HCT116 (cell line): ENCODE results near the gene SAC3D1. TPM values are rescaled to one million over a fixed set of nuclear protein-coding genes. Genes with fewer than 3 reads are reported as not detected.

Source experiments
- ATAC-seq: fragments of 200-7000 bp; cut with Tn5 transposase; 2 replicates; pipeline ENCODE4 v1.9.1; 2020; ENCODE audit warnings: mild to moderate bottlenecking, moderate library complexity
- BruUV-seq: library from RNA; stranded (reverse); fragments of 400-500 nt; replicated peaks from 2 replicates; lab custom pipeline; 2021; lab: Mats Ljungman, UMichigan
- CTCF ChIA-PET: fragments of 300-600 bp; sonication (Branson Sonifier 250); formaldehyde crosslinking; loops from one replicate; lab custom pipeline; 2021; ENCODE audit warnings: antibody characterized with exemption; lab: Charles Lee
- POLR2A ChIA-PET: fragments of 300-600, 350-600 bp; sonication (Branson Sonifier 250); formaldehyde crosslinking; loops from one replicate; lab custom pipeline; 2021; ENCODE audit warnings: antibody characterized with exemption; lab: Charles Lee
- RAD21 ChIA-PET, 2 experiments: fragments of 300-600 bp; sonication (Branson Sonifier 250); formaldehyde crosslinking; loops; one replicate each; lab custom pipeline; 2023; ENCODE audit warnings: low total read pairs in 2 of 2; ENCODE audit not compliant: uncharacterized antibody in 2 of 2, unreplicated experiment in 2 of 2, low non-redundant PET in 1 of 2; lab: Charles Lee
- DNase-seq: peaks from one replicate; pipeline ENCODE4 v3.0.0-alpha.2; 2010; ENCODE audit warnings: low read depth, low spot score
- H2AFZ ChIP-seq: fragments of 200-600 bp; shearing (Covaris generic), sonication (generic); 2 replicates; pipeline ENCODE4 v1.6.1; 2017; ENCODE audit warnings: low read depth, mixed run types, mixed read lengths, antibody characterized with exemption, low read length; ENCODE audit not compliant: poor library complexity, severe bottlenecking
- H3K27ac ChIP-seq: 2 replicates; pipeline ENCODE4 v1.5.1; 2012; ENCODE audit warnings: low read depth, low read length
- H3K27me3 ChIP-seq: fragments of 200-600 bp; sonication (generic); 2 replicates; pipeline ENCODE4 v1.6.1; 2016; ENCODE audit warnings: mixed run types, low read length, mixed read lengths; ENCODE audit not compliant: insufficient read depth
- H3K36me3 ChIP-seq, 2 experiments: fragments of 200-500 bp in 1 of 2; fragments of 200-600 bp in 1 of 2; sonication (Bioruptor generic) in 1 of 2; sonication (generic) in 1 of 2; 2 replicates each; pipeline versions ENCODE4 v1.5.1 to v1.6.1; 2014 to 2016; ENCODE audit warnings: low read length in 2 of 2, inconsistent platforms in 1 of 2, mixed read lengths in 1 of 2, mixed run types in 1 of 2; ENCODE audit not compliant: insufficient read depth in 2 of 2, control insufficient read depth in 1 of 2
- H3K4me1 ChIP-seq, 2 experiments: fragments of 200-600 bp in 1 of 2; sonication (generic) in 1 of 2; 2 replicates each; pipeline versions ENCODE4 v1.5.1 to v1.6.1; 2012 to 2017; ENCODE audit warnings: low read length in 2 of 2, inconsistent platforms in 1 of 2, mild to moderate bottlenecking in 1 of 2, mixed read lengths in 1 of 2, mixed run types in 1 of 2, moderate library complexity in 1 of 2; ENCODE audit not compliant: insufficient read depth in 2 of 2, control insufficient read depth in 1 of 2
- H3K4me2 ChIP-seq: fragments of 200-600 bp; sonication (generic); 2 replicates; pipeline ENCODE4 v1.6.1; 2017; ENCODE audit warnings: mixed run types, low read length, mixed read lengths
- H3K4me3 ChIP-seq, 2 experiments: fragments of 200-600 bp in 1 of 2; sonication (generic) in 1 of 2; replicated peaks in 1 of 2; 2 replicates each; pipeline ENCODE4 v1.5.1; 2011 to 2016; ENCODE audit warnings: low read length in 2 of 2, control low read depth in 1 of 2, low read depth in 1 of 2, mild to moderate bottlenecking in 1 of 2, mixed read lengths in 1 of 2, mixed run types in 1 of 2
- H3K79me2 ChIP-seq: fragments of 200-600 bp; sonication (generic); 2 replicates; pipeline ENCODE4 v1.6.1; 2017; ENCODE audit warnings: mild to moderate bottlenecking, mixed run types, low read length, moderate library complexity, mixed read lengths; ENCODE audit not compliant: insufficient read depth
- H3K9ac ChIP-seq: fragments of 200-600 bp; sonication (generic); 2 replicates; pipeline ENCODE4 v1.6.1; 2016; ENCODE audit warnings: low read length, mixed read lengths
- H3K9me2 ChIP-seq: fragments of 200-600 bp; sonication (generic), shearing (Covaris generic); 2 replicates; pipeline ENCODE4 v1.6.1; 2017; ENCODE audit warnings: mixed run types, mild to moderate bottlenecking, moderate library complexity; ENCODE audit not compliant: insufficient read depth
- H3K9me3 ChIP-seq, 2 experiments: fragments of 200-500 bp in 1 of 2; fragments of 200-600 bp in 1 of 2; sonication (Bioruptor generic) in 1 of 2; sonication (generic) in 1 of 2; 2 replicates each; pipeline ENCODE4 v1.6.1; 2014 to 2017; ENCODE audit warnings: low read length in 2 of 2, mixed read lengths in 2 of 2, inconsistent platforms in 1 of 2, low read depth in 1 of 2, mild to moderate bottlenecking in 1 of 2, mixed run types in 1 of 2, moderate library complexity in 1 of 2; ENCODE audit not compliant: control insufficient read depth in 1 of 2, insufficient read depth in 1 of 2
- H4K20me1 ChIP-seq: fragments of 200-600 bp; sonication (generic), shearing (Covaris generic); 2 replicates; pipeline ENCODE4 v1.6.1; 2017; ENCODE audit warnings: mixed run types, mild to moderate bottlenecking, moderate library complexity; ENCODE audit not compliant: insufficient read depth
- EGR1 ChIP-seq: IDR thresholded peaks from 2 replicates; pipeline ENCODE4 v1.6.1; 2012; ENCODE audit warnings: low read depth
- JUND ChIP-seq: IDR thresholded peaks from 2 replicates; pipeline ENCODE4 v1.6.1; 2012
- POLR2A ChIP-seq: IDR thresholded peaks from 2 replicates; pipeline ENCODE4 v1.7.0; 2011; ENCODE audit warnings: borderline replicate concordance; ENCODE audit not compliant: insufficient read depth, insufficient read length; ENCODE audit errors: extremely low read depth
- SIN3A ChIP-seq: IDR thresholded peaks from 2 replicates; pipeline ENCODE4 v1.6.1; 2012; ENCODE audit warnings: low read depth
- SRF ChIP-seq: IDR thresholded peaks from 2 replicates; pipeline ENCODE4 v1.6.1; 2012; ENCODE audit warnings: low read depth
- TCF7L2 ChIP-seq: IDR thresholded peaks from 2 replicates; pipeline ENCODE4 v1.7.0; 2011; ENCODE audit warnings: borderline replicate concordance, inconsistent platforms; ENCODE audit not compliant: insufficient read depth, insufficient read length; ENCODE audit errors: extremely low read depth
- ZFX ChIP-seq: fragments of 450-650 bp; IDR thresholded peaks from 2 replicates; pipeline ENCODE4 v1.6.1; 2017
- intact Hi-C: fragments of 100-400 bp; cut with micrococcal nuclease; formaldehyde crosslinking; loops from 2 replicates; pipeline ENCODE4 v1.10.0; 2022
- total RNA-seq: library from RNA; stranded (reverse); gene quantifications from one replicate; pipeline ENCODE4 v1.2.1, GENCODE V29; 2021; ENCODE audit not compliant: unreplicated experiment
- TF ChIP-seq, protein P1 (sequence below): IDR thresholded peaks from 2 replicates; pipeline ENCODE4 v1.6.1; 2012; ENCODE audit warnings: low read depth
- TF ChIP-seq, protein P2 (sequence below): IDR thresholded peaks from 2 replicates; pipeline ENCODE4 v1.6.1; 2012

The SAC3D1 gene
- total RNA-seq, 1 experiment from 2014 or later: 36.9 TPM

DNA sequence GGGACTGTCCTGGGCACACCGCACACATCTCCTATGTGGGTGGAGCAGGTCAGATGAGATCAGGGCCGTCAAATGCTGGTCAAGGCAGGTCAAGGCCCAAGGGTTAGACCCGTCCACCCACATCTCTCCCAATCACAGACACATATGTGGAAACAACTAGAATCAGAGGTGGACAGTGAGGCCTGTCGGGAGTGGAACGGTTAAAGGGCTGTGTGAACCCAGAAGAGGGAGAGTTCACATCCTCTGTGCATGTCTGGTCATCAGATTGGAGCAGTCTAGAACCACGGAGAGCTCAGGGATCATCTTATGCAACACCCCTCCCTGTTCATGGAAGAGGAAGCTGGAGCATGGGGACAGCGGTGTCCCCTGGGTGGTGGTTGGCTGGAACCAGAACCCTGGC is 21.2 kb upstream of the SAC3D1 start:
- H3K27ac ChIP-seq: no peak overlapping the region
- ChIA-PET CTCF (no interaction called here), RAD21 (no interaction called here), POLR2A (no interaction called here)
- no peak overlapping the region for H3K4me3 ChIP-seq
- no peak overlapping the region for H3K4me2 ChIP-seq
- no peaks in the 10 kb centered on the region for H4K20me1 ChIP-seq
- ATAC-seq (no peak), DNase-seq (no peak)
- BruUV-seq: no TSS peak
- H3K4me1 ChIP-seq: peaks cover 10 to 15% of the 10 kb centered on the region in 2 experiments; a peak in 3 of 4 replicates
- no peak overlapping the region for H2AFZ ChIP-seq
- no peaks in the 10 kb centered on the region for H3K36me3 ChIP-seq
- no peak overlapping the region for H3K9ac ChIP-seq
- H3K79me2 ChIP-seq: 0 out of 2 replicates have a peak, but pooled peaks cover 4% of the 10 kb centered on the region
- intact Hi-C loops: loop anchor here (10.0 kb wide), 1 partner anchor 235 kb away; no protein-coding TSS in a partner anchor
- H3K9me3 ChIP-seq: no peaks in the 10 kb centered on the region
- TF ChIP-seq EGR1 (no peak), SRF (no peak), POLR2A (no peak), SIN3A (no peak), ZFX (no peak), JUND (no peak), TCF7L2 (no peak)
- TF ChIP-seq, protein P1, sequence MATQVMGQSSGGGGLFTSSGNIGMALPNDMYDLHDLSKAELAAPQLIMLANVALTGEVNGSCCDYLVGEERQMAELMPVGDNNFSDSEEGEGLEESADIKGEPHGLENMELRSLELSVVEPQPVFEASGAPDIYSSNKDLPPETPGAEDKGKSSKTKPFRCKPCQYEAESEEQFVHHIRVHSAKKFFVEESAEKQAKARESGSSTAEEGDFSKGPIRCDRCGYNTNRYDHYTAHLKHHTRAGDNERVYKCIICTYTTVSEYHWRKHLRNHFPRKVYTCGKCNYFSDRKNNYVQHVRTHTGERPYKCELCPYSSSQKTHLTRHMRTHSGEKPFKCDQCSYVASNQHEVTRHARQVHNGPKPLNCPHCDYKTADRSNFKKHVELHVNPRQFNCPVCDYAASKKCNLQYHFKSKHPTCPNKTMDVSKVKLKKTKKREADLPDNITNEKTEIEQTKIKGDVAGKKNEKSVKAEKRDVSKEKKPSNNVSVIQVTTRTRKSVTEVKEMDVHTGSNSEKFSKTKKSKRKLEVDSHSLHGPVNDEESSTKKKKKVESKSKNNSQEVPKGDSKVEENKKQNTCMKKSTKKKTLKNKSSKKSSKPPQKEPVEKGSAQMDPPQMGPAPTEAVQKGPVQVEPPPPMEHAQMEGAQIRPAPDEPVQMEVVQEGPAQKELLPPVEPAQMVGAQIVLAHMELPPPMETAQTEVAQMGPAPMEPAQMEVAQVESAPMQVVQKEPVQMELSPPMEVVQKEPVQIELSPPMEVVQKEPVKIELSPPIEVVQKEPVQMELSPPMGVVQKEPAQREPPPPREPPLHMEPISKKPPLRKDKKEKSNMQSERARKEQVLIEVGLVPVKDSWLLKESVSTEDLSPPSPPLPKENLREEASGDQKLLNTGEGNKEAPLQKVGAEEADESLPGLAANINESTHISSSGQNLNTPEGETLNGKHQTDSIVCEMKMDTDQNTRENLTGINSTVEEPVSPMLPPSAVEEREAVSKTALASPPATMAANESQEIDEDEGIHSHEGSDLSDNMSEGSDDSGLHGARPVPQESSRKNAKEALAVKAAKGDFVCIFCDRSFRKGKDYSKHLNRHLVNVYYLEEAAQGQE: no peak
- TF ChIP-seq, protein P2, sequence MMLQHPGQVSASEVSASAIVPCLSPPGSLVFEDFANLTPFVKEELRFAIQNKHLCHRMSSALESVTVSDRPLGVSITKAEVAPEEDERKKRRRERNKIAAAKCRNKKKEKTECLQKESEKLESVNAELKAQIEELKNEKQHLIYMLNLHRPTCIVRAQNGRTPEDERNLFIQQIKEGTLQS: no peak
- H3K9me2 ChIP-seq: no peaks in the 10 kb centered on the region
- no peaks in the 10 kb centered on the region for H3K27me3 ChIP-seq
